ENCODE measurements around the gene BEAN1. TPM values are rescaled to one million over a fixed set of nuclear protein-coding genes. Genes with fewer than 3 reads are reported as not detected.

BEAN1 gene
- total RNA-seq, 1 experiment from 2014 or later = 0.24 TPM

DNA sequence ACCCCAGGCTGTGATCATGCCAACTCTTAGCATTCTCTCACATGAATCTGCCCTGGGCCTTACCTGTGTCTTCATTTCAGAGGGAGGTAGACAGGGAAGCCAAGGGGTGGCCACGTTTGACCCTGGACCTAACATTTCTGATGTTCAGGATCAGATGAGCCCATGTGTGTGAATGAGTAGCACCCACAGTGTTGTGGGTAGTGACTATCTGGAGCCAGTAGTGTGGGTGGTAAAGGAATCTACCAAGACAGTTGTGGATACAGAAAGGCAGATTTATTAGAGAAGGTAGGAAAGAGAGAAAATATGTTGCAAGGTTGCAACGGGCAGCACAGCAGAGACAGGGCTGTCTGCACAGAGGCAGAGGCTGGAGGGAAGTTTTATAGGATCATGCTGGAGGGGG is 62.3 kb downstream of the BEAN1 start:
- Histone ChIP-seq H3K9me3 (ENCODE audit: control insufficient read depth, low read depth, low read length) (no peaks in the 10 kb centered on the region), H4K5ac (ENCODE audit: insufficient read length, low read depth, low read length) (no peak overlapping the region), H2BK12ac (ENCODE audit: insufficient read length, low read depth, low read length) (no peak overlapping the region), H3K27me3 (ENCODE audit: insufficient read depth, low read length) (no peaks in the 10 kb centered on the region), H3K4me2 (ENCODE audit: insufficient read depth, insufficient read length, low read length) (no peak overlapping the region), H2AK5ac (ENCODE audit: insufficient read length, low read length) (no peak overlapping the region), H4K20me1 (ENCODE audit: control insufficient read depth, insufficient read depth, insufficient read length) (no peaks in the 10 kb centered on the region), H3K9ac (ENCODE audit: extremely low read depth, insufficient read length, low read length) (no peak overlapping the region), H4K91ac (ENCODE audit: insufficient read length, low read depth, low read length) (no peak overlapping the region), H3K79me2 (ENCODE audit: insufficient read depth, low read length) (no peaks in the 10 kb centered on the region), H2BK120ac (ENCODE audit: low read depth, low read length, poor library complexity, severe bottlenecking) (no peak overlapping the region), H3K4ac (ENCODE audit: low read depth, low read length) (no peak overlapping the region), H2BK5ac (ENCODE audit: insufficient read length, low read length) (no peak overlapping the region), H3K56ac (ENCODE audit: insufficient read length, low read depth, low read length) (no peak overlapping the region), H3K23ac (ENCODE audit: insufficient read length, low read depth, low read length) (no peak overlapping the region), H3K14ac (ENCODE audit: insufficient read depth, low read length) (no peak overlapping the region), H3K18ac (ENCODE audit: insufficient read length, low read depth, low read length) (no peak overlapping the region), H3K23me2 (ENCODE audit: insufficient read length, low read depth, low read length, poor library complexity, severe bottlenecking) (no peaks in the 10 kb centered on the region), H4K8ac (replicated peaks; ENCODE audit: insufficient read length, low read depth, low read length) (no peak overlapping the region), H2AFZ (ENCODE audit: low read length) (no peak overlapping the region), H2BK20ac (ENCODE audit: low read depth, low read length, poor library complexity, severe bottlenecking) (no peak overlapping the region), H2BK15ac (ENCODE audit: low read depth, low read length) (no peak overlapping the region), H3K27ac (ENCODE audit: insufficient read length, low read depth, low read length) (no peak overlapping the region), H3T11ph (ENCODE audit: low read length) (no peak overlapping the region), H3K79me1 (ENCODE audit: insufficient read depth, low read depth, low read length, poor library complexity, severe bottlenecking) (no peaks in the 10 kb centered on the region), H3K4me1 (ENCODE audit: insufficient read depth, low read length) (no peaks in the 10 kb centered on the region)
- TF ChIP-seq, protein P1, sequence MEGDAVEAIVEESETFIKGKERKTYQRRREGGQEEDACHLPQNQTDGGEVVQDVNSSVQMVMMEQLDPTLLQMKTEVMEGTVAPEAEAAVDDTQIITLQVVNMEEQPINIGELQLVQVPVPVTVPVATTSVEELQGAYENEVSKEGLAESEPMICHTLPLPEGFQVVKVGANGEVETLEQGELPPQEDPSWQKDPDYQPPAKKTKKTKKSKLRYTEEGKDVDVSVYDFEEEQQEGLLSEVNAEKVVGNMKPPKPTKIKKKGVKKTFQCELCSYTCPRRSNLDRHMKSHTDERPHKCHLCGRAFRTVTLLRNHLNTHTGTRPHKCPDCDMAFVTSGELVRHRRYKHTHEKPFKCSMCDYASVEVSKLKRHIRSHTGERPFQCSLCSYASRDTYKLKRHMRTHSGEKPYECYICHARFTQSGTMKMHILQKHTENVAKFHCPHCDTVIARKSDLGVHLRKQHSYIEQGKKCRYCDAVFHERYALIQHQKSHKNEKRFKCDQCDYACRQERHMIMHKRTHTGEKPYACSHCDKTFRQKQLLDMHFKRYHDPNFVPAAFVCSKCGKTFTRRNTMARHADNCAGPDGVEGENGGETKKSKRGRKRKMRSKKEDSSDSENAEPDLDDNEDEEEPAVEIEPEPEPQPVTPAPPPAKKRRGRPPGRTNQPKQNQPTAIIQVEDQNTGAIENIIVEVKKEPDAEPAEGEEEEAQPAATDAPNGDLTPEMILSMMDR (conservative IDR thresholded peaks at IDR 0.05) = no peak
- Mint-ChIP-seq H3K27ac (no peak overlapping the region; a peak in 1 of 7 replicates), H3K4me1 (peaks cover 3 to 8% of the 10 kb centered on the region in 2 experiments), H3K36me3 (ENCODE audit: insufficient read depth in 1 of 3, low read depth in 3 of 3) (peaks cover 0 to 10% (median 0%) of the 10 kb centered on the region in 3 experiments; a peak in 2 of 7 replicates), H3K4me3 (no peak overlapping the region), H3K27me3 (ENCODE audit: low read depth) (no peaks in the 10 kb centered on the region; the same call in none of the 2 replicates), H3K9me3 (peaks cover 5 to 6% of the 10 kb centered on the region in 2 experiments; a peak in 4 of 5 replicates)
- no peak for DNase-seq
- WGBS (ENCODE audit: extremely low coverage, insufficient read length, low lambda C conversion rate) = no CpG with 5 or more reads among the region's 2 CpGs
